ENCODE measurements around the gene SLAMF8. TPM values are rescaled to one million over a fixed set of nuclear protein-coding genes. Genes with fewer than 3 reads are reported as not detected.

Gene SLAMF8
- total RNA-seq, 1 donor from 2014 or later, result 0.27 TPM

DNA sequence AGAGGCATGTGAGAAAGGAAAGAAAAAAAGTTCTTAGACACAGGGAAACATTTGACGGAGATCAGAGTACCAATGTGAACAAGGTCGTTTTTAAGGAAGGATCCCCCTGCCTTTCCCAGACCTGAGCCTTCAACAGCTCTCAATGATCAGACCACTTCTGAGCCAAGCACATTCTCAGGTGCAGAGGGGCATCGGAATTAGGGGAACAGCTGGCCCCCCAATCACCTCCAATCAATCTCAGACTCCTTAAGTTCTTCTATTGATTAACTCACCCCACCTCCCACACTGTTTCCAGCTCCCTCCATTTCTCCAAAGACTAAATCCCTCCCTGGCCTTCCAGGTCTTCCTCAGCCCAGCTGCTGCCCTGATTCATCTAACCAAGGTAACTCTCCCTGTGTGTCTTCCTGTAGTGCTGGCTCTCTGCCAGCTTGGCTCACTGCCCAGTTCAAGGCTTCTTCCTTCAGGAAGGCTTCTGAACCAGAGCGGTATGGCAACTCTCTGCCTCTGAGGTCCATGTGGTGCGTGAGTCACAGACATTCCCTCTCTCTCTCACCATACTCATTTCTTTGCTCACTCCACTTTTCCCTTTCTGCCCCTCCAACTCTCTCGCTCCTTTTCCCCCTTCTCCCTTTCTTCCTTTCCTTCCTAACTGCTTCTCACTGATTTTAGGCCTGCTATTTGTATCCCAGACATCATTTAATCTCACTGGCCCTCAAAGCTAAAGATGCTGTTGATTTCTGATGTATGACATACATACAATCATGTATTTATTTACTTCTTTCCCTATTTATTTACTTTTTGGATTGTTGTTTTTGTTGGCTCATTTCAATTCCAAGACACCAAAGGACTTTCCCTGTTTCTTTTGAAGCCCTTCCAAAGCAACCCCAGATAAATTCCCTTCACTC, 55.2 kb downstream of the SLAMF8 start:
- intact Hi-C loops (cut with micrococcal nuclease), result loop anchor here (5.0 kb wide), 1 partner anchor 40 kb away; no protein-coding TSS in a partner anchor
- H3K36me3 Mint-ChIP-seq (ENCODE audit: low read depth), result no peaks in the 10 kb centered on the region
- H3K27ac Mint-ChIP-seq, result no peak overlapping the region
- no peak overlapping the region for H3K4me3 Mint-ChIP-seq
- TF ChIP-seq, protein P1, sequence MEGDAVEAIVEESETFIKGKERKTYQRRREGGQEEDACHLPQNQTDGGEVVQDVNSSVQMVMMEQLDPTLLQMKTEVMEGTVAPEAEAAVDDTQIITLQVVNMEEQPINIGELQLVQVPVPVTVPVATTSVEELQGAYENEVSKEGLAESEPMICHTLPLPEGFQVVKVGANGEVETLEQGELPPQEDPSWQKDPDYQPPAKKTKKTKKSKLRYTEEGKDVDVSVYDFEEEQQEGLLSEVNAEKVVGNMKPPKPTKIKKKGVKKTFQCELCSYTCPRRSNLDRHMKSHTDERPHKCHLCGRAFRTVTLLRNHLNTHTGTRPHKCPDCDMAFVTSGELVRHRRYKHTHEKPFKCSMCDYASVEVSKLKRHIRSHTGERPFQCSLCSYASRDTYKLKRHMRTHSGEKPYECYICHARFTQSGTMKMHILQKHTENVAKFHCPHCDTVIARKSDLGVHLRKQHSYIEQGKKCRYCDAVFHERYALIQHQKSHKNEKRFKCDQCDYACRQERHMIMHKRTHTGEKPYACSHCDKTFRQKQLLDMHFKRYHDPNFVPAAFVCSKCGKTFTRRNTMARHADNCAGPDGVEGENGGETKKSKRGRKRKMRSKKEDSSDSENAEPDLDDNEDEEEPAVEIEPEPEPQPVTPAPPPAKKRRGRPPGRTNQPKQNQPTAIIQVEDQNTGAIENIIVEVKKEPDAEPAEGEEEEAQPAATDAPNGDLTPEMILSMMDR (IDR thresholded peaks at IDR 0.05), result no peak
- ChIA-PET CTCF (interaction anchor here (1.3 kb wide), 1 partner anchor 10 kb away, joined by 4 read pairs; no protein-coding TSS in a partner anchor), POLR2A (no interaction called here)
- H3K4me1 Mint-ChIP-seq, result no peaks in the 10 kb centered on the region
- no peak for ATAC-seq (ENCODE audit: low read depth)
- no peaks in the 10 kb centered on the region for H3K27me3 Mint-ChIP-seq
- H3K9me3 Mint-ChIP-seq, result no peaks in the 10 kb centered on the region
- DNase-seq, result no peak

GRCh38 chr1:159882527-159882862, 55.8 kb downstream of the SLAMF8 start:
- ChIA-PET POLR2A (no interaction called here), CTCF (interaction anchor here (1.3 kb wide), 1 partner anchor 10 kb away, joined by 4 read pairs; no protein-coding TSS in a partner anchor)
- intact Hi-C loops (cut with micrococcal nuclease), result loop anchor here (5.0 kb wide), 1 partner anchor 40 kb away; no protein-coding TSS in a partner anchor
- Mint-ChIP-seq H3K27ac (no peak overlapping the region), H3K4me1 (no peaks in the 10 kb centered on the region), H3K4me3 (no peak overlapping the region), H3K36me3 (ENCODE audit: low read depth) (no peaks in the 10 kb centered on the region), H3K9me3 (no peaks in the 10 kb centered on the region), H3K27me3 (no peaks in the 10 kb centered on the region)
- no peak for DNase-seq
- TF ChIP-seq, protein P1 (IDR thresholded peaks at IDR 0.05), result no peak
- ATAC-seq (ENCODE audit: low read depth), result no peak

DNA sequence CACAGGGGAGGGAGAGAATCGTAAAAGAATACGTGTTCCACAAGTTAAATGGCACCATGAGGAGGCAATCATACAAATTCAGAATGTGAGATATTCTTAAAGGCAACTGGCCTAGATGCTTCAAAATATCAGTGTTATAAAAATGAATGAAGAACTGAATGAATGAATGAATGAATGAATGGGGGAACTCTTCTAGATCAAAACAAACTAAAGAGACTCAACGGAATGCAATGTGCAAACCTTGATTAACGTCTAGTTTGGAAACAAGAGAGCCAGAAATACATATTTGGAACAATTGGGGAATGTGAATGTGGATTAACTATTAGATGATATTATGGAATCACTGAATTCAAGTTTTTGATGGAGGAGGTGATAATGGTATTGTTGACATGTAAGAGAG, 56.5 kb downstream of the SLAMF8 start:
- no peaks in the 10 kb centered on the region for H3K27me3 Mint-ChIP-seq
- no peak for ATAC-seq (ENCODE audit: low read depth)
- H3K36me3 Mint-ChIP-seq (ENCODE audit: low read depth), result no peaks in the 10 kb centered on the region
- POLR2A ChIA-PET, result no interaction called here
- H3K27ac Mint-ChIP-seq, result no peak overlapping the region
- H3K4me1 Mint-ChIP-seq, result no peaks in the 10 kb centered on the region
- DNase-seq, result no peak
- intact Hi-C loops (cut with micrococcal nuclease), result loop anchor here (5.0 kb wide), 1 partner anchor 41 kb away; no protein-coding TSS in a partner anchor
- CTCF ChIA-PET, result no interaction called here
- no peaks in the 10 kb centered on the region for H3K9me3 Mint-ChIP-seq
- no peak overlapping the region for H3K4me3 Mint-ChIP-seq
- TF ChIP-seq, protein P1 (IDR thresholded peaks at IDR 0.05), result no peak

DNA sequence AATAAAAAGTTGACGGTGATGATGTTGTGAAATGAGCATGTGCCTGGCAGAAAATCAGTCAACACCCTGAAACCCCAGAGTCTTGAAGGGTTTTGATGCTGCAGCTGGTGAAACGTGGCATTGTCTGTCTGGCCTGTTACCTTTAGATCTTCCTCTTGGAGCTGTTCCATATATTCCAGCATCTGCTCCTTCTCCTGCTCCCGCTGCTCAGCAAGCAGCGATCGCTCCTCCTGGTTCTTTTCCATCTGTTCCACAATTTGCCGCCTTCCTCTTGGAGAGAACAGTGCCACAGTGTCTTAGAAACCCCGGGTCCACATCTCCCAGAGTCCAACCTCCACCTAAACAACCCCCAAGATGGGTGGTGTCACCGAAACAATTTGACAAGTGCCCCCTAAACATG, 57.6 kb downstream of the SLAMF8 start:
- ChIA-PET CTCF (interaction anchor here (1.4 kb wide), 1 partner anchor 11 kb away, joined by 3 read pairs; no protein-coding TSS in a partner anchor), POLR2A (no interaction called here)
- no peak for ATAC-seq (ENCODE audit: low read depth)
- no peak for DNase-seq
- no peak overlapping the region for H3K4me3 Mint-ChIP-seq
- H3K9me3 Mint-ChIP-seq, result no peaks in the 10 kb centered on the region
- no peak overlapping the region for H3K27ac Mint-ChIP-seq
- TF ChIP-seq, protein P1 (IDR thresholded peaks at IDR 0.05), result no peak
- peaks cover 6% of the 10 kb centered on the region for H3K4me1 Mint-ChIP-seq
- intact Hi-C loops (cut with micrococcal nuclease), result loop anchor here (5.0 kb wide), 1 partner anchor 42 kb away; no protein-coding TSS in a partner anchor
- H3K27me3 Mint-ChIP-seq, result no peaks in the 10 kb centered on the region
- H3K36me3 Mint-ChIP-seq (ENCODE audit: low read depth), result no peaks in the 10 kb centered on the region

Other genes with a start within 250 kb of the SLAMF8 start
- not detected in 2 replicates for gene APCS, start 239.0 kb upstream of the SLAMF8 start, total RNA-seq
- not detected in 2 replicates for gene CRP, start 112.3 kb upstream of the SLAMF8 start, total RNA-seq
- gene DUSP23, start 45.9 kb upstream of the SLAMF8 start, total RNA-seq, result 15.5 and 15.7 TPM in 2 replicates
- not detected in 2 replicates for gene FCRL6, start 24.5 kb upstream of the SLAMF8 start, total RNA-seq
- gene VSIG8, start 35.8 kb downstream of the SLAMF8 start, total RNA-seq, result not detected in 2 replicates
- gene CFAP45, start 73.3 kb downstream of the SLAMF8 start, total RNA-seq, result 1.2 and 1.8 TPM in 2 replicates
- 327 and 364 TPM in 2 replicates for gene TAGLN2, start 98.6 kb downstream of the SLAMF8 start, total RNA-seq
- gene IGSF9, start 118.7 kb downstream of the SLAMF8 start, total RNA-seq, result not detected in 2 replicates
- not detected in 2 replicates for gene SLAMF9, start 127.4 kb downstream of the SLAMF8 start, total RNA-seq
- 4.5 and 5.3 TPM in 2 replicates for gene PIGM, start 205.1 kb downstream of the SLAMF8 start, total RNA-seq
- not detected in 2 replicates for gene KCNJ10, start 243.3 kb downstream of the SLAMF8 start, total RNA-seq